OCI-LY3 (cell line): ENCODE measurements around the gene TNFRSF19.

Source experiments
- H2AFZ ChIP-seq: fragments of 200-600, 300-600 bp; shearing (Covaris generic); 2 replicates; pipeline ENCODE4 v1.6.0; 2014; ENCODE audit warnings: antibody characterized with exemption, low read depth, low read length
- H3K27ac ChIP-seq: fragments of 200-600, 300-600 bp; sonication (generic); 2 replicates; pipeline ENCODE4 v1.5.1; 2014; ENCODE audit warnings: mild to moderate bottlenecking, low read length, moderate library complexity, mixed read lengths
- H3K27me3 ChIP-seq: fragments of 200-600, 300-600 bp; sonication (generic); 2 replicates; pipeline ENCODE4 v1.6.1; 2014; ENCODE audit warnings: low read depth, low read length, mixed read lengths
- H3K36me3 ChIP-seq: fragments of 200-600, 300-600 bp; sonication (generic); replicated peaks from 2 replicates; pipeline ENCODE3; 2014; ENCODE audit warnings: low read depth, low read length, mixed read lengths
- H3K4me1 ChIP-seq: fragments of 300-600, 200-600 bp; sonication (generic); 2 replicates; pipeline ENCODE4 v1.6.1; 2014; ENCODE audit warnings: low read length, mixed read lengths
- H3K4me2 ChIP-seq: fragments of 200-600, 300-600 bp; sonication (generic); 2 replicates; pipeline ENCODE4 v1.6.1; 2014; ENCODE audit warnings: low read length, mixed read lengths
- H3K4me3 ChIP-seq: fragments of 300-600, 200-600 bp; sonication (generic); 2 replicates; pipeline ENCODE4 v1.5.1; 2014; ENCODE audit warnings: antibody characterized with exemption, mild to moderate bottlenecking, low read length, moderate library complexity
- H3K79me2 ChIP-seq: fragments of 300-600, 200-600 bp; shearing (Covaris generic); 2 replicates; pipeline ENCODE4 v1.6.1; 2014; ENCODE audit warnings: mild to moderate bottlenecking, low read length, mixed read lengths
- H3K9ac ChIP-seq: fragments of 300-600, 200-600 bp; shearing (Covaris generic); 2 replicates; pipeline ENCODE4 v1.6.0; 2014; ENCODE audit warnings: mild to moderate bottlenecking, low read length, moderate library complexity
- H3K9me3 ChIP-seq: fragments of 200-600, 300-600 bp; shearing (Covaris generic); 2 replicates; pipeline ENCODE4 v1.6.1; 2014; ENCODE audit warnings: low read length, mixed read lengths; ENCODE audit not compliant: insufficient read depth
- H4K20me1 ChIP-seq: fragments of 200-600, 300-600 bp; sonication (generic); 2 replicates; pipeline ENCODE4 v1.6.1; 2016; ENCODE audit warnings: low read length, mixed read lengths; ENCODE audit not compliant: insufficient read depth
- CTCF ChIP-seq: fragments of 200-600, 300-600 bp; sonication (generic); IDR thresholded peaks from 2 replicates; pipeline ENCODE4 v1.5.1; 2014; ENCODE audit warnings: antibody characterized with exemption, low read length, low read depth
- EZH2phosphoT487 ChIP-seq: fragments of 200-600 bp; shearing (Covaris generic); IDR thresholded peaks from 2 replicates; pipeline ENCODE4 v1.6.1; 2018; ENCODE audit warnings: antibody characterized with exemption, mixed run types, low read depth

TNFRSF19 gene

GRCh38 chr13:23679220-23679619 lies 109.0 kb downstream of the TNFRSF19 start:
- Histone ChIP-seq H4K20me1 (no peaks in the 10 kb centered on the region), H3K79me2 (no peaks in the 10 kb centered on the region), H2AFZ (no peak overlapping the region), H3K27me3 (peaks cover 14% of the 10 kb centered on the region; the same call in 1 of the 2 replicates), H3K4me1 (0 out of 2 replicates have a peak, but pooled peaks cover 3% of the 10 kb centered on the region), H3K4me2 (no peak overlapping the region), H3K9ac (no peak overlapping the region), H3K36me3 (no peaks in the 10 kb centered on the region), H3K27ac (no peak overlapping the region), H3K4me3 (no peak overlapping the region), H3K9me3 (peaks cover 3% of the 10 kb centered on the region; the same call in 1 of the 2 replicates)
- TF ChIP-seq CTCF (no peak), EZH2phosphoT487 (no peak)

- no peak overlapping the region for H3K4me2 ChIP-seq
- H3K27me3 ChIP-seq = peaks cover 4% of the 10 kb centered on the region; the same call in 1 of the 2 replicates
- H3K4me3 ChIP-seq = no peak overlapping the region
- no peaks in the 10 kb centered on the region for H3K4me1 ChIP-seq
- no peaks in the 10 kb centered on the region for H4K20me1 ChIP-seq
- H3K9ac ChIP-seq = no peak overlapping the region
- H3K27ac ChIP-seq = no peak overlapping the region
- no peaks in the 10 kb centered on the region for H3K79me2 ChIP-seq
- H2AFZ ChIP-seq = no peak overlapping the region
- TF ChIP-seq CTCF = no peak
- TF ChIP-seq EZH2phosphoT487 = no peak
- no peaks in the 10 kb centered on the region for H3K36me3 ChIP-seq
- peaks cover 15% of the 10 kb centered on the region for H3K9me3 ChIP-seq
Measured at GRCh38 chr13:23680845-23681669, 110.8 kb downstream of the TNFRSF19 start.

- Histone ChIP-seq H3K27ac (no peak overlapping the region), H3K79me2 (no peaks in the 10 kb centered on the region)
- no peak for TF ChIP-seq CTCF
- TF ChIP-seq EZH2phosphoT487 = no peak
Measured at GRCh38 chr13:23683084-23683483, 112.9 kb downstream of the TNFRSF19 start.

GRCh38 chr13:23684647-23685046 lies 114.4 kb downstream of the TNFRSF19 start:
- Histone ChIP-seq H3K9me3 (peaks cover 15% of the 10 kb centered on the region), H3K4me2 (no peak overlapping the region), H3K79me2 (no peaks in the 10 kb centered on the region)

More at GRCh38 chr13:23683084-23683483, 112.9 kb downstream of the TNFRSF19 start:
- no peaks in the 10 kb centered on the region for H3K4me1 ChIP-seq
- no peak overlapping the region for H3K4me3 ChIP-seq
- H4K20me1 ChIP-seq = no peaks in the 10 kb centered on the region
- H3K4me2 ChIP-seq = no peak overlapping the region
- no peak overlapping the region for H2AFZ ChIP-seq
- H3K9ac ChIP-seq = no peak overlapping the region
- no peaks in the 10 kb centered on the region for H3K36me3 ChIP-seq
- H3K27me3 ChIP-seq = peaks cover 10% of the 10 kb centered on the region; the same call in 1 of the 2 replicates
- peaks cover 15% of the 10 kb centered on the region for H3K9me3 ChIP-seq

More at GRCh38 chr13:23684647-23685046, 114.4 kb downstream of the TNFRSF19 start:
- no peaks in the 10 kb centered on the region for H3K4me1 ChIP-seq
- H2AFZ ChIP-seq = no peak overlapping the region
- H3K27ac ChIP-seq = no peak overlapping the region
- no peaks in the 10 kb centered on the region for H4K20me1 ChIP-seq
- H3K9ac ChIP-seq = no peak overlapping the region
- TF ChIP-seq EZH2phosphoT487 = no peak
- no peak for TF ChIP-seq CTCF
- peaks cover 10% of the 10 kb centered on the region; the same call in 1 of the 2 replicates for H3K27me3 ChIP-seq
- no peaks in the 10 kb centered on the region for H3K36me3 ChIP-seq
- H3K4me3 ChIP-seq = no peak overlapping the region
